A549 (cell line): ENCODE measurements around the gene SNTG2.

ENCODE experiments used
- KDM1A ChIP-seq: fragments of 200-600 bp; sonication (generic); IDR thresholded peaks from 2 replicates; pipeline ENCODE4 v1.6.1; 2016; ENCODE audit warnings: low read depth, mild to moderate bottlenecking
- PHF8 ChIP-seq: fragments of 200-600 bp; sonication (generic); IDR thresholded peaks from 2 replicates; pipeline ENCODE4 v1.6.1; 2016; ENCODE audit warnings: low read depth, mild to moderate bottlenecking, antibody characterized with exemption, moderate library complexity, borderline replicate concordance
- TF ChIP-seq, protein P1 (sequence below): fragments of >200 bp; sonication (Bioruptor Twin); formaldehyde crosslinking; IDR thresholded peaks from 3 replicates; pipeline ENCODE4 v1.5.1; 2016
- TF ChIP-seq, protein P2 (sequence below): IDR thresholded peaks from 2 replicates; pipeline ENCODE4 v1.6.1; 2012; ENCODE audit warnings: low read depth, borderline replicate concordance

- TF ChIP-seq PHF8 = no peak
- TF ChIP-seq, protein P1, sequence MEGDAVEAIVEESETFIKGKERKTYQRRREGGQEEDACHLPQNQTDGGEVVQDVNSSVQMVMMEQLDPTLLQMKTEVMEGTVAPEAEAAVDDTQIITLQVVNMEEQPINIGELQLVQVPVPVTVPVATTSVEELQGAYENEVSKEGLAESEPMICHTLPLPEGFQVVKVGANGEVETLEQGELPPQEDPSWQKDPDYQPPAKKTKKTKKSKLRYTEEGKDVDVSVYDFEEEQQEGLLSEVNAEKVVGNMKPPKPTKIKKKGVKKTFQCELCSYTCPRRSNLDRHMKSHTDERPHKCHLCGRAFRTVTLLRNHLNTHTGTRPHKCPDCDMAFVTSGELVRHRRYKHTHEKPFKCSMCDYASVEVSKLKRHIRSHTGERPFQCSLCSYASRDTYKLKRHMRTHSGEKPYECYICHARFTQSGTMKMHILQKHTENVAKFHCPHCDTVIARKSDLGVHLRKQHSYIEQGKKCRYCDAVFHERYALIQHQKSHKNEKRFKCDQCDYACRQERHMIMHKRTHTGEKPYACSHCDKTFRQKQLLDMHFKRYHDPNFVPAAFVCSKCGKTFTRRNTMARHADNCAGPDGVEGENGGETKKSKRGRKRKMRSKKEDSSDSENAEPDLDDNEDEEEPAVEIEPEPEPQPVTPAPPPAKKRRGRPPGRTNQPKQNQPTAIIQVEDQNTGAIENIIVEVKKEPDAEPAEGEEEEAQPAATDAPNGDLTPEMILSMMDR = no peak
- TF ChIP-seq, protein P2, sequence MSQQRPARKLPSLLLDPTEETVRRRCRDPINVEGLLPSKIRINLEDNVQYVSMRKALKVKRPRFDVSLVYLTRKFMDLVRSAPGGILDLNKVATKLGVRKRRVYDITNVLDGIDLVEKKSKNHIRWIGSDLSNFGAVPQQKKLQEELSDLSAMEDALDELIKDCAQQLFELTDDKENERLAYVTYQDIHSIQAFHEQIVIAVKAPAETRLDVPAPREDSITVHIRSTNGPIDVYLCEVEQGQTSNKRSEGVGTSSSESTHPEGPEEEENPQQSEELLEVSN = no peak
- TF ChIP-seq KDM1A = no peak
Measured at GRCh38 chr2:1156531-1156930, 205.9 kb downstream of the SNTG2 start.
